Calu3 (cell line): Measurements from ENCODE around the gene CCDC24. TPM values are rescaled to one million over a fixed set of nuclear protein-coding genes. Genes with fewer than 3 reads are reported as not detected.

Experiments
- BruUV-seq: library from RNA; stranded (reverse); fragments of 400-500 nt; replicated peaks from 2 replicates; lab custom pipeline; 2021; lab: Mats Ljungman, UMichigan
- CTCF ChIA-PET: fragments of 300-600 bp; sonication (Branson Sonifier 250); formaldehyde crosslinking; loops from one replicate; lab custom pipeline; 2022; ENCODE audit warnings: antibody characterized with exemption; lab: Charles Lee
- DNase-seq: peaks from one replicate; pipeline ENCODE4 v3.0.0; 2022
- H3K27ac Mint-ChIP-seq: one replicate; pipeline ENCODE4 v1.8.0; 2022; ENCODE audit warnings: mixed read lengths; ENCODE audit not compliant: unreplicated experiment
- H3K27me3 Mint-ChIP-seq: one replicate; pipeline ENCODE4 v1.8.0; 2022; ENCODE audit warnings: mixed read lengths; ENCODE audit not compliant: unreplicated experiment
- H3K36me3 Mint-ChIP-seq: one replicate; pipeline ENCODE4 v1.8.0; 2022; ENCODE audit warnings: mild to moderate bottlenecking, moderate library complexity, mixed read lengths; ENCODE audit not compliant: insufficient read depth, unreplicated experiment
- H3K4me1 Mint-ChIP-seq: one replicate; pipeline ENCODE4 v1.8.0; 2022; ENCODE audit warnings: mild to moderate bottlenecking, low read depth, mixed read lengths; ENCODE audit not compliant: unreplicated experiment
- H3K4me3 Mint-ChIP-seq: one replicate; pipeline ENCODE4 v1.8.0; 2022; ENCODE audit warnings: mild to moderate bottlenecking, low read depth, moderate library complexity, mixed read lengths; ENCODE audit not compliant: unreplicated experiment
- H3K9me3 Mint-ChIP-seq: one replicate; pipeline ENCODE4 v1.8.0; 2022; ENCODE audit warnings: low read depth, mixed read lengths; ENCODE audit not compliant: unreplicated experiment
- CTCF ChIP-seq: fragments of 200-600 bp; IDR thresholded peaks from one replicate; pipeline ENCODE4 v1.8.0; 2022; ENCODE audit warnings: antibody characterized with exemption; ENCODE audit not compliant: unreplicated experiment
- intact Hi-C: fragments of 100-400 bp; cut with micrococcal nuclease; formaldehyde crosslinking; loops from one replicate; pipeline ENCODE4 v1.10.0; 2022; ENCODE audit not compliant: unreplicated experiment
- total RNA-seq: library from RNA; stranded (reverse); gene quantifications from 2 replicates; pipeline ENCODE4 v1.2.3, GENCODE V29; 2022

Gene CCDC24
- total RNA-seq, 1 experiment from 2014 or later = 19.7 TPM

GRCh38 chr1:44012941-44013609 lies 21.7 kb downstream of the CCDC24 start:
- Mint-ChIP-seq H3K4me3 (no peak overlapping the region), H3K36me3 (peaks cover 8% of the 10 kb centered on the region), H3K27me3 (no peaks in the 10 kb centered on the region), H3K27ac (no peak overlapping the region), H3K4me1 (peaks cover 9% of the 10 kb centered on the region), H3K9me3 (no peaks in the 10 kb centered on the region)
- no TSS peak for BruUV-seq
- intact Hi-C loops = loop anchor here (2.0 kb wide), 1 partner anchor 18 kb away; the partner anchor contains the start of gene SLC6A9
- CTCF ChIA-PET = interaction anchor here (0.6 to 0.7 kb wide), 2 partner anchors 24 to 35 kb away, joined by 3 to 7 read pairs; no protein-coding TSS in a partner anchor
- TF ChIP-seq CTCF = no peak
- DNase-seq = no peak

- CTCF ChIA-PET = interaction anchor here (1.8 kb wide), 1 partner anchor 11 kb away, joined by 4 read pairs; no protein-coding TSS in a partner anchor
Observed at GRCh38 chr1:44013949-44014348, 22.6 kb downstream of the CCDC24 start.

GRCh38 chr1:44014365-44015104 lies 23.1 kb downstream of the CCDC24 start:
- no peaks in the 10 kb centered on the region for H3K9me3 Mint-ChIP-seq
- CTCF ChIA-PET = interaction anchor here (0.6 to 1.8 kb wide), 2 partner anchors 10 to 11 kb away, joined by 4 read pairs; no protein-coding TSS in a partner anchor
- H3K4me3 Mint-ChIP-seq = no peak overlapping the region
- no peak overlapping the region for H3K27ac Mint-ChIP-seq
- H3K27me3 Mint-ChIP-seq = no peaks in the 10 kb centered on the region
- peaks cover 9% of the 10 kb centered on the region for H3K4me1 Mint-ChIP-seq
- no peak for DNase-seq
- intact Hi-C loops = no loop called here
- H3K36me3 Mint-ChIP-seq = peaks cover 5% of the 10 kb centered on the region
- no TSS peak for BruUV-seq
- no peak for TF ChIP-seq CTCF

More at GRCh38 chr1:44013949-44014348, 22.6 kb downstream of the CCDC24 start:
- peaks cover 9% of the 10 kb centered on the region for H3K4me1 Mint-ChIP-seq
- no peaks in the 10 kb centered on the region for H3K9me3 Mint-ChIP-seq
- no peak overlapping the region for H3K27ac Mint-ChIP-seq
- no TSS peak for BruUV-seq
- no peak overlapping the region for H3K4me3 Mint-ChIP-seq
- intact Hi-C loops = loop anchor here (2.0 kb wide), 1 partner anchor 17 kb away; the partner anchor contains the start of gene SLC6A9
- no peaks in the 10 kb centered on the region for H3K27me3 Mint-ChIP-seq
- peaks cover 5% of the 10 kb centered on the region for H3K36me3 Mint-ChIP-seq
- TF ChIP-seq CTCF = no peak
- no peak for DNase-seq

- H3K4me3 Mint-ChIP-seq = no peak overlapping the region
- H3K36me3 Mint-ChIP-seq = peaks cover 5% of the 10 kb centered on the region
- TF ChIP-seq CTCF = no peak
- H3K9me3 Mint-ChIP-seq = no peaks in the 10 kb centered on the region
- no peak overlapping the region for H3K27ac Mint-ChIP-seq
- intact Hi-C loops = no loop called here
- no TSS peak for BruUV-seq
- peaks cover 9% of the 10 kb centered on the region for H3K4me1 Mint-ChIP-seq
- no peaks in the 10 kb centered on the region for H3K27me3 Mint-ChIP-seq
- DNase-seq = no peak
- CTCF ChIA-PET = interaction anchor here (0.6 to 1.8 kb wide), 2 partner anchors 9 to 11 kb away, joined by 4 read pairs; no protein-coding TSS in a partner anchor
Observed at GRCh38 chr1:44015206-44015605, 23.8 kb downstream of the CCDC24 start.
